NCI-H2171 (cell line): ENCODE data around the gene HOXA2.

Experiments used
- DNase-seq: peaks from one replicate; lab custom pipeline; 2025; lab: John Stamatoyannopoulos, UW

HOXA2 gene

GRCh38 chr7:27124902-27125689, 22.6 kb upstream of the HOXA2 start:
- DNase-seq: no peak

- DNase-seq: no peak
Observed at GRCh38 chr7:27124096-27124901, 21.8 kb upstream of the HOXA2 start.

- no peak for DNase-seq
Observed at GRCh38 chr7:27123477-27124053, 21.1 kb upstream of the HOXA2 start.

GRCh38 chr7:27123007-27123476, 20.6 kb upstream of the HOXA2 start:
- no peak for DNase-seq

GRCh38 chr7:27122077-27122910, 19.8 kb upstream of the HOXA2 start:
- DNase-seq: no peak

- DNase-seq: no peak
Observed at GRCh38 chr7:27121684-27122076, 19.2 kb upstream of the HOXA2 start.

GRCh38 chr7:27119412-27119911, 17.0 kb upstream of the HOXA2 start:
- DNase-seq: no peak

GRCh38 chr7:27118580-27118979, 16.1 kb upstream of the HOXA2 start:
- DNase-seq: no peak

- DNase-seq: no peak
Observed at GRCh38 chr7:27117887-27118491, 15.5 kb upstream of the HOXA2 start.

- DNase-seq: no peak
Observed at GRCh38 chr7:27116962-27117886, 14.7 kb upstream of the HOXA2 start.

GRCh38 chr7:27116031-27116961, 13.8 kb upstream of the HOXA2 start:
- no peak for DNase-seq

- no peak for DNase-seq
Observed at GRCh38 chr7:27115221-27116026, 12.9 kb upstream of the HOXA2 start.

- DNase-seq: no peak
Observed at GRCh38 chr7:27114881-27115220, 12.4 kb upstream of the HOXA2 start.

- no peak for DNase-seq
Observed at GRCh38 chr7:27113991-27114769, 11.7 kb upstream of the HOXA2 start.

- DNase-seq: no peak
Observed at GRCh38 chr7:27112955-27113949, 10.8 kb upstream of the HOXA2 start.

GRCh38 chr7:27112361-27112760, 9.9 kb upstream of the HOXA2 start:
- DNase-seq: no peak
